GM23248 (cell line): Measurements from ENCODE around the gene CYP26B1. TPM values are rescaled to one million over a fixed set of nuclear protein-coding genes. Genes with fewer than 3 reads are reported as not detected.

Source experiments
- DNase-seq: peaks from one replicate; pipeline ENCODE4 v3.0.0-alpha.2; 2015
- H2AFZ ChIP-seq: fragments of 200-600 bp; sonication (generic); 2 replicates; pipeline ENCODE4 v1.6.1; 2016; ENCODE audit warnings: antibody characterized with exemption
- H3F3A ChIP-seq: fragments of 200-600 bp; sonication (generic); 2 replicates; pipeline ENCODE4 v1.6.1; 2016; ENCODE audit warnings: mild to moderate bottlenecking, antibody characterized with exemption, mixed run types; ENCODE audit not compliant: insufficient read depth
- H3K27ac ChIP-seq: fragments of 200-600 bp; sonication (generic); 2 replicates; pipeline ENCODE4 v1.5.1; 2016; ENCODE audit warnings: mild to moderate bottlenecking
- H3K27me3 ChIP-seq: fragments of 200-600 bp; sonication (generic); replicated peaks from 2 replicates; pipeline ENCODE4 v1.6.1; 2016; ENCODE audit warnings: mild to moderate bottlenecking; ENCODE audit not compliant: insufficient read depth
- H3K36me3 ChIP-seq: fragments of 200-600 bp; sonication (generic); 2 replicates; pipeline ENCODE4 v1.6.1; 2016; ENCODE audit warnings: low read depth, mild to moderate bottlenecking
- H3K4me1 ChIP-seq: fragments of 200-600 bp; sonication (generic); 2 replicates; pipeline ENCODE4 v1.6.1; 2016; ENCODE audit warnings: mild to moderate bottlenecking; ENCODE audit not compliant: insufficient read depth
- H3K4me2 ChIP-seq: fragments of 200-600 bp; sonication (generic); one replicate; pipeline ENCODE4 v1.6.1; 2016; ENCODE audit warnings: mild to moderate bottlenecking; ENCODE audit not compliant: unreplicated experiment
- H3K4me3 ChIP-seq: fragments of 200-600 bp; sonication (generic); 2 replicates; pipeline ENCODE4 v1.5.1; 2016; ENCODE audit warnings: mild to moderate bottlenecking
- H3K79me2 ChIP-seq: fragments of 200-600 bp; sonication (generic); 2 replicates; pipeline ENCODE4 v1.6.1; 2016; ENCODE audit warnings: mild to moderate bottlenecking; ENCODE audit not compliant: insufficient read depth
- H3K9ac ChIP-seq: fragments of 200-600 bp; sonication (generic); 2 replicates; pipeline ENCODE4 v1.6.1; 2016; ENCODE audit warnings: mild to moderate bottlenecking
- H3K9me2 ChIP-seq: fragments of 200-600 bp; sonication (generic); 2 replicates; pipeline ENCODE4 v1.6.1; 2016; ENCODE audit warnings: mixed run types, mild to moderate bottlenecking, moderate library complexity; ENCODE audit not compliant: insufficient read depth
- H3K9me3 ChIP-seq: fragments of 200-600 bp; sonication (generic); one replicate; pipeline ENCODE4 v1.6.1; 2017; ENCODE audit warnings: low read depth
- H4K20me1 ChIP-seq: fragments of 200-600 bp; sonication (generic); 2 replicates; pipeline ENCODE4 v1.6.0; 2016; ENCODE audit not compliant: insufficient read depth
- EZH2 ChIP-seq: fragments of 200-600 bp; sonication (generic); IDR thresholded peaks from 2 replicates; pipeline ENCODE4 v1.6.1; 2018; ENCODE audit warnings: antibody characterized with exemption, mild to moderate bottlenecking; ENCODE audit not compliant: insufficient read depth, poor library complexity, severe bottlenecking
- EZH2phosphoT487 ChIP-seq: fragments of 200-600 bp; sonication (generic); IDR thresholded peaks from 2 replicates; pipeline ENCODE4 v1.6.1; 2018; ENCODE audit warnings: antibody characterized with exemption, moderate library complexity, mild to moderate bottlenecking, low read depth; ENCODE audit not compliant: insufficient read depth
- WGBS, 2 experiments: methylation state at CpG; one replicate each; pipeline ENCODE4 v1.1.6; 2015 to 2017; ENCODE audit warnings: low lambda C conversion rate in 2 of 2, low coverage in 1 of 2; ENCODE audit errors: missing lambda C conversion rate in 2 of 2; 5-methylcytosine and 5-hydroxymethylcytosine counted together
- in situ Hi-C: fragments of 300-500 bp; cut with MboI; formaldehyde crosslinking; loops from 2 replicates; pipeline ENCODE4 v1.15.0; 2020
- polyA plus RNA-seq: library from polyadenylated mRNA; unstranded; fragments of >200 nt; fragmentation: Nextera tagmentation; extraction: Ambion mirVana; gene quantifications from 2 replicates; pipeline ENCODE4 v1.2.1, GENCODE V29; 2016
- total RNA-seq: library from RNA; depleted of rRNA; stranded (reverse); fragments of >200 nt; shearing (Covaris generic); gene quantifications from 2 replicates; pipeline ENCODE4 v1.2.3, GENCODE V29; 2014

CYP26B1 gene
- total and polyA plus RNA-seq, 2 experiments from 2014 or later, result 0.23 to 0.32 TPM

DNA sequence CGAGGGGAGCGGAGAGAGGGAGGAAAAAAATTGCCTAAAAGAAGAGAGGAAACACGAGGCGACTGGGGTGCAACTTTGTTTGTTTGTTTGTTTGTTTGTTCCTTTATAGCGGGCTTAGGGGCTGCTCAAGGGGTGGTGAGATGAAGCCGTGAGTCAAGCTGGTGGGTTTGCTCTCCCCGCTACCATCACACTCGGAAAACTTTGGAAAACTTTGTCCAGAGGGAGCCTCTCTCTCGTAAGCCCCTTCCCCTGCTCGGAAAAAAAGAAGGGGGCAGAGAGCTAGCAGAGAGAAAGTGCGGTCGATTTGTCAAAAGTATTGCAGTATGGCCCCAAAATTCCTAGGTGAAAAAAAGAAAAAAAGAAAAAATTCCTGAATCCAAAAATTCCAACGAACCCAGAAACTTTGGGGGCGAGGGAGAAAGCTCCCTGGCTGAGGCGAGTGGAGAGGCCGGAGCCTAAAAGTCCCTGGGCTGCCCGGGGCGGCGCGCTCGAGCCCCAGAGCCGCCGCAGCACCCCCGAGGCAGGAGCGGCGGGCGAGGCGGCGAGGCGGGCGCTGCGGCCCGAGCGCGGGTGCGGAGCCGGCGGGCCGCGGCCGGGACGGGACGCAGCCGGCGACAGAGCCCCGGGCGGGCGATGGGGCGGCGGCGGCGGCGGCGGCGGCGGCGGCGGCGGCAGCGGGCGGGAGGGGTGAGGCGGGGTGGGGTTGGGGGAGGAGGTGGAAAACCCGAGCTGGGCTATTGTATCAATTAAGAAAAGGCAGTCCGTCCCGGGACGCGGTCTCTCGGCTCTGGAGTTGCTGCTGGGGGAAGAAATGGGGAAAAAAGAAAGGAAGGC, 558 bp upstream of the CYP26B1 start:
- H3K9ac ChIP-seq, result no peak overlapping the region
- no peaks in the 10 kb centered on the region for H4K20me1 ChIP-seq
- peak; percentile 98 for TF ChIP-seq EZH2
- TF ChIP-seq EZH2phosphoT487, result peak; percentile 84
- H3K4me2 ChIP-seq, result peak overlapping the region; percentile 61
- peaks cover 9% of the 10 kb centered on the region for H3K4me1 ChIP-seq
- peak overlapping the region; percentile 62; the same call in 1 of the 2 replicates for H2AFZ ChIP-seq
- WGBS, 2 experiments, result 1% methylated on average over 41 to 46 of the region's 68 CpGs
- peaks cover 56% of the 10 kb centered on the region for H3K27me3 ChIP-seq
- H3F3A ChIP-seq, result no peaks in the 10 kb centered on the region
- DNase-seq, result peak; percentile 52
- H3K4me3 ChIP-seq, result peak overlapping the region; percentile 71
- H3K27ac ChIP-seq, result no peak overlapping the region
- no peaks in the 10 kb centered on the region for H3K9me3 ChIP-seq
- H3K36me3 ChIP-seq, result no peaks in the 10 kb centered on the region
- in situ Hi-C loops, result loop anchor here (10.0 kb wide), 1 partner anchor 343 kb away; no protein-coding TSS in a partner anchor
- H3K79me2 ChIP-seq, result no peaks in the 10 kb centered on the region
- no peaks in the 10 kb centered on the region for H3K9me2 ChIP-seq

DNA sequence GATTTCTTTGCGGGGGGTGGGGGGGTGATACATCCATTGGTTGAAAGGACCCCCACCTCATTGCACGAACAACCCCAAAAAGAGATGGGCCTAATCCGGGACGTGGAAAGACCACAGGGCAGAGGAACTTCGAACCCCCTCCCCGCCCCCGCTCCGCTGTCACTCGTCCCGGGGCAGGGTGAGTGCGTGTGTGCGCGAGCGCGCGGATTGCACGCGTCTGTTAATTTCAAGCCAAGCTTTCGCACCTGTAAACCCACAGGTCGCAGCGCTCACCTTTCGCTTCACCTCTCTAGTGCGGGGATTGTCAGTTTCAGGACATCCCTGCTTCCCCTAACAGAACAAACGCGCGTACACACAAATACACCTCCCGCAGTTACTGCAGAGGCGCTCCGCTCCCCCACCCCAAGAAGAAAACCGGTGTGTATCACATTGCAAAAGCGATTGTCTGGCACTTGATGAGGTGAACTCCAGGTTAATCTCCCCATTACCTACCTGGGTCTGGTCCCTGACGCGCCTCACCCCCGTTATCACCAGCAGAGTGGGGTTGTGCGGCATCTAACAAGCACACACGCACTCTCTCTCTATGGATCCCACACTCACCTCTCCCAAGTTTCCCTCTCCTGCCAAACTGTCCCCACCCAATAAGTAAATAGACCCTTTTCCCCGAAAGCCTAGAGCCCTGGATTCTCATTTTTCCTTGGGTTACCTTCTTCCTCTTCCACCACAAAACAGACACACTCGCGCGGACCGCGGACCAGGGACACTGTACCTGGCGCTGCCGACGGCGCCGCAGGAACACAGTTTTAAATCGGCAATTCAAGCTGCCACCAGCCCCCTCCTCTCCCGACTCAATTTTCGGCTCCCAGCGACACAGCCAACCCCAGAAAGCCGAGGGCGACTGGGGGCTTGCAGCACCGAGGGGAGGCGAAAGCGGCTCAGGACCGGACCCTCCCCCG, 1.0 kb downstream of the CYP26B1 start:
- in situ Hi-C loops, result loop anchor here (10.0 kb wide), 1 partner anchor 342 kb away; no protein-coding TSS in a partner anchor
- no peak overlapping the region; the same call in 1 of the 2 replicates for H3K4me3 ChIP-seq
- no peaks in the 10 kb centered on the region for H4K20me1 ChIP-seq
- no peak overlapping the region for H3K4me2 ChIP-seq
- TF ChIP-seq EZH2phosphoT487 (no peak), EZH2 (peak; percentile 99)
- H3K4me1 ChIP-seq, result peaks cover 9% of the 10 kb centered on the region
- no peak overlapping the region for H2AFZ ChIP-seq
- H3F3A ChIP-seq, result no peaks in the 10 kb centered on the region
- no peak overlapping the region for H3K27ac ChIP-seq
- no peak for DNase-seq
- no peaks in the 10 kb centered on the region for H3K9me3 ChIP-seq
- no peaks in the 10 kb centered on the region for H3K79me2 ChIP-seq
- H3K27me3 ChIP-seq, result peaks cover 60% of the 10 kb centered on the region
- 1 to 3% methylated on average over 48 to 58 of the region's 58 CpGs for WGBS, 2 experiments
- H3K9ac ChIP-seq, result no peak overlapping the region
- H3K9me2 ChIP-seq, result no peaks in the 10 kb centered on the region
- no peaks in the 10 kb centered on the region for H3K36me3 ChIP-seq

DNA sequence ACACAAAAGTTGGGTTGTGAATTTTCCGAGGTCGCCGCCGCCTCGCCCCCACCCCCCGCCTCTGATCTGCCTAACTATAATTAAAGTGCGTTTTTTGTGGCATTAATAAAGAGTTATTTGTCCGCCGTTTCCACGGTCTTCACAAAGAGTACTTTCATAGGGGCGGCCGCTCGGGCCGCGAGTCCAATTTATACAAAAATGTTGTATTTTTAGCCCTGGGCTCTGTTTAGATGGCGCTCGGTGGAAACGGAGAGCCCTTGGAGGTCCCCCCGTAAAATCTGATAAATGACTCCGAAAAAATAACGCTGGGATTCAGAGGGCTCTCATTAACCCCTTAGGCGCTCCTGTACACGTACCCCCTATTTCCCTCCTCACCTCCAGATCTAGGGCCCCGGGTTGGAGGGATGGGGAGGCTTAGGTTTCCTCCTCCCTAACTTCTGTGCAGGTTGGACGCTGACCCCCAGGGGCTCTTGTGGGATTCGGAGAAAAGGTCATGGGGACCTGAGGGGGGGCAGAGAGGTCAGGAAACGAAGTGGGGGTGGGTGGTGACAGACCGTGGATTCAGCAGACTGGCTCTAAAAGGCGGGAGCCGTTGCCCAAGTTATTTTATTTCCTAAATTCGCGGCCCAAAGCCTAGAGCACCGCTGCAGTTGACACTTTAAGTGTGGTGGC, 1.9 kb downstream of the CYP26B1 start:
- Histone ChIP-seq H3K9ac (no peak overlapping the region), H2AFZ (peak overlapping the region; percentile 31; the same call in 1 of the 2 replicates), H3K27ac (no peak overlapping the region), H3K4me3 (peak overlapping the region; percentile 52), H4K20me1 (no peaks in the 10 kb centered on the region), H3K79me2 (no peaks in the 10 kb centered on the region), H3K36me3 (no peaks in the 10 kb centered on the region), H3K4me2 (peak overlapping the region; percentile 77), H3K4me1 (peaks cover 9% of the 10 kb centered on the region), H3K27me3 (peaks cover 60% of the 10 kb centered on the region), H3K9me3 (no peaks in the 10 kb centered on the region), H3K9me2 (no peaks in the 10 kb centered on the region), H3F3A (no peaks in the 10 kb centered on the region)
- 3 to 4% methylated on average over 30 to 33 of the region's 33 CpGs for WGBS, 2 experiments
- in situ Hi-C loops, result loop anchor here (10.0 kb wide), 1 partner anchor 341 kb away; no protein-coding TSS in a partner anchor
- DNase-seq, result peak; percentile 42
- 0 out of 2 replicates have a peak, but pooled peaks have one; percentile 8 for TF ChIP-seq EZH2phosphoT487
- TF ChIP-seq EZH2, result no peak

DNA sequence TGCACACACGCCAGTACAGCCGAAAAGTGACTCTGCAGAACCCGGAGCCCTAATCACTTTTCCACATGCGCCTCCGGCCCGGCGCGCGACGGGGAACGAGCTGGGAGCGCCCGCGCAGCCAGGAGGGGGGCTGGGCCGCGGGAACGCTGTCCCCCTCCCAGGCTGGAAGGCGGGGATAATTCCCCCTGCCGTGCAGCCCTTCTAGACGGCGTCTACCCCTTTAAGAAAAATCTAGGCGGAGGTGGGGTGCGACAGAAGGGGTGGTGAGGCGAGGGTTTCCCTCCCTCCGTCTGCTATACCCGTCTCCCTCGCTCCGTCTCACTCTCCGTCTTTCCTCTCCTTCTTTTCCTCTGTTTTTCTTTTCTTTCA, 2.4 kb downstream of the CYP26B1 start:
- Histone ChIP-seq H3K36me3 (no peaks in the 10 kb centered on the region), H3K27ac (no peak overlapping the region), H3K9me3 (no peaks in the 10 kb centered on the region), H3K4me1 (peaks cover 9% of the 10 kb centered on the region), H2AFZ (peak overlapping the region; percentile 31; the same call in 1 of the 2 replicates), H4K20me1 (no peaks in the 10 kb centered on the region), H3F3A (no peaks in the 10 kb centered on the region), H3K4me3 (peak overlapping the region; percentile 52), H3K9me2 (no peaks in the 10 kb centered on the region), H3K4me2 (peak overlapping the region; percentile 77), H3K9ac (no peak overlapping the region), H3K79me2 (no peaks in the 10 kb centered on the region), H3K27me3 (peaks cover 60% of the 10 kb centered on the region)
- DNase-seq, result peak; percentile 55
- in situ Hi-C loops, result loop anchor here (10.0 kb wide), 1 partner anchor 340 kb away; no protein-coding TSS in a partner anchor
- TF ChIP-seq EZH2, result no peak
- TF ChIP-seq EZH2phosphoT487, result no peak
- WGBS, 2 experiments, result 1 to 2% methylated on average over 25 to 29 of the region's 29 CpGs
